ENCODE measurements around the gene EEIG2.

- no peak for TF ChIP-seq POLR2AphosphoS5 (IDR thresholded peaks at IDR 0.05; ENCODE audit: low read depth, low read length)
- TF ChIP-seq POLR2A (IDR thresholded peaks at IDR 0.05; ENCODE audit: low read depth, low read length), result no peak
- TF ChIP-seq TAF1 (IDR thresholded peaks at IDR 0.05; ENCODE audit: borderline replicate concordance, low read depth, low read length), result no peak
These were observed 14.1 kb downstream of the EEIG2 start for GRCh38 chr1:108574008-108574407.

Data from GM12892 (cell line).